Subcutaneous abdominal adipose tissue (tissue), 5 donors: Measurements from ENCODE around the gene ZNF574.
"Not testable (repeated sequence)": the region's sequence is repeated elsewhere in the genome, so short reads cannot be mapped to it uniquely, and the experiment has no call there.

Source experiments
- H3K27ac ChIP-seq: one replicate; pipeline ENCODE4 v1.7.0; 2013; ENCODE audit warnings: low read depth, mild to moderate bottlenecking, inconsistent platforms, low read length, moderate library complexity
- H3K27me3 ChIP-seq, 5 donors: one replicate each; pipeline ENCODE4 v1.7.0; 2013; ENCODE audit warnings: low read length in 5 of 5, inconsistent platforms in 1 of 5; ENCODE audit not compliant: control insufficient read depth in 5 of 5, insufficient read depth in 4 of 5
- H3K36me3 ChIP-seq, 5 donors: one replicate each; pipeline ENCODE4 v1.7.0; 2013; ENCODE audit warnings: low read length in 5 of 5; ENCODE audit not compliant: control insufficient read depth in 5 of 5, insufficient read depth in 5 of 5
- H3K4me1 ChIP-seq, 5 donors: one replicate each; pipeline ENCODE4 v1.7.0; 2013; ENCODE audit warnings: low read length in 5 of 5, mild to moderate bottlenecking in 3 of 5, moderate library complexity in 1 of 5; ENCODE audit not compliant: control insufficient read depth in 5 of 5, insufficient read depth in 5 of 5
- H3K4me3 ChIP-seq, 5 donors: one replicate each; pipeline ENCODE4 v1.7.0; 2013; ENCODE audit warnings: low read length in 5 of 5, low read depth in 1 of 5
- H3K9ac ChIP-seq, 5 donors: one replicate each; pipeline ENCODE4 v1.7.0; 2013; ENCODE audit warnings: low read length in 5 of 5, mild to moderate bottlenecking in 4 of 5, moderate library complexity in 3 of 5
- H3K9me3 ChIP-seq, 5 donors: one replicate each; pipeline ENCODE4 v1.7.0; 2013; ENCODE audit warnings: low read length in 5 of 5; ENCODE audit not compliant: control insufficient read depth in 5 of 5
- donor health status: healthy.
- donor health status: healthy.
- donor health status: healthy.
- donor health status: healthy.
- donor health status: healthy.

Gene ZNF574, protein sequence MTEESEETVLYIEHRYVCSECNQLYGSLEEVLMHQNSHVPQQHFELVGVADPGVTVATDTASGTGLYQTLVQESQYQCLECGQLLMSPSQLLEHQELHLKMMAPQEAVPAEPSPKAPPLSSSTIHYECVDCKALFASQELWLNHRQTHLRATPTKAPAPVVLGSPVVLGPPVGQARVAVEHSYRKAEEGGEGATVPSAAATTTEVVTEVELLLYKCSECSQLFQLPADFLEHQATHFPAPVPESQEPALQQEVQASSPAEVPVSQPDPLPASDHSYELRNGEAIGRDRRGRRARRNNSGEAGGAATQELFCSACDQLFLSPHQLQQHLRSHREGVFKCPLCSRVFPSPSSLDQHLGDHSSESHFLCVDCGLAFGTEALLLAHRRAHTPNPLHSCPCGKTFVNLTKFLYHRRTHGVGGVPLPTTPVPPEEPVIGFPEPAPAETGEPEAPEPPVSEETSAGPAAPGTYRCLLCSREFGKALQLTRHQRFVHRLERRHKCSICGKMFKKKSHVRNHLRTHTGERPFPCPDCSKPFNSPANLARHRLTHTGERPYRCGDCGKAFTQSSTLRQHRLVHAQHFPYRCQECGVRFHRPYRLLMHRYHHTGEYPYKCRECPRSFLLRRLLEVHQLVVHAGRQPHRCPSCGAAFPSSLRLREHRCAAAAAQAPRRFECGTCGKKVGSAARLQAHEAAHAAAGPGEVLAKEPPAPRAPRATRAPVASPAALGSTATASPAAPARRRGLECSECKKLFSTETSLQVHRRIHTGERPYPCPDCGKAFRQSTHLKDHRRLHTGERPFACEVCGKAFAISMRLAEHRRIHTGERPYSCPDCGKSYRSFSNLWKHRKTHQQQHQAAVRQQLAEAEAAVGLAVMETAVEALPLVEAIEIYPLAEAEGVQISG

DNA sequence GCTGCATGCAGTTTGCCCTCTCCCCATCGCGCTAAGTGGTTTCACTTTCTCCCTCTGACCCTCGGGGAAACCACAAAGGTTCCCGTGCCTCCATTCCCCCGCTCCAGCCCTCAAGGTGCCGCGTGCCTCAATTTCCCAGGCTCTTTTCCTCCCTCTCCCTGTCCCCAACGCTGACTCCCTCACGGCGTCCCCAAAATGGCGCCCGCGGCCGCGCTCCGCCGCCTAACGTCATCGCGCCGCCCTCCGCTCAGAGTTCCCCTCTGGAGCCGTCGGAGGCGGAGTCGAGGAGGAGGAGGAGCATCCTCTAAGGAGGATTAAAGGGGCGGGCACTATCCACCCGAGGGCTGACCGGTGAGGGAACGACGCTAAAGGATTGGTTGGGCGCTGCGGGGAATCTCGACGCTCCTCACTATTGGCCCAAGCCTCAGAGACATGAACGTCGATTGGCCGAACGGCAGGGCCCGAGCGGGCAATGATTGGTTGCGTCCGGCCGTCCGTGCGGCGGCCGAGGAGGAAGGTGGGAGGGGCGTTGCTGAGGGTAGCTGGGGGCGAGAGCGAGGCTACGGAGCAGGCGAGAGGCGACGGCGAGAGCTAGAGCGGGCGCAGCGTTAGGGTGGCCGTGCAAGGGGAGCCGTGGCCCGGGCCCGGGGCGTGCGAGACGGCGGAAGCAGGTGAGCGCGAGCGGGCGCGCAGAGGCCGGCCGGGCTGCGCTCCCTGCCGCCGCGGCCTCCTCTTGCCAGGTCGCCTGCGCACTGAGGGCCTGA lies at the start of gene ZNF574:
Gene ZNF574, plus strand, starts transcription at position 551 of the 764 bp plus-strand sequence. CDS start 2,441 bp downstream, outside the sequence.
- H3K36me3 ChIP-seq: peaks cover 0 to 25% (median 25%) of the 10 kb centered on the region in 5 donors
- peak within 1 kb of the TSS; percentile 75 to 98 (median 93) for H3K4me3 ChIP-seq
- peaks cover 0 to 29% (median 22%) of the 10 kb centered on the region in 5 donors for H3K4me1 ChIP-seq
- H3K9ac ChIP-seq: peak within 1 kb of the TSS; percentile 89 to 99 (median 98)
- H3K27me3 ChIP-seq: peaks cover 0 to 1% (median 0%) of the 10 kb centered on the region in 5 donors
- H3K9me3 ChIP-seq: no peaks in the 10 kb centered on the region
- peak within 1 kb of the TSS; percentile 99 for H3K27ac ChIP-seq

- no peak overlapping the region for H3K9ac ChIP-seq
- no peaks in the 10 kb centered on the region for H3K9me3 ChIP-seq
- H3K36me3 ChIP-seq: no peaks in the 10 kb centered on the region
- H3K27me3 ChIP-seq: peaks cover 0 to 7% (median 0%) of the 10 kb centered on the region in 5 donors
- H3K4me1 ChIP-seq: peaks cover 0 to 56% (median 48%) of the 10 kb centered on the region in 5 donors
- no peak overlapping the region for H3K4me3 ChIP-seq
- H3K27ac ChIP-seq: no peak overlapping the region
Measured at GRCh38 chr19:42028304-42029216, 47.4 kb upstream of the ZNF574 start.

DNA sequence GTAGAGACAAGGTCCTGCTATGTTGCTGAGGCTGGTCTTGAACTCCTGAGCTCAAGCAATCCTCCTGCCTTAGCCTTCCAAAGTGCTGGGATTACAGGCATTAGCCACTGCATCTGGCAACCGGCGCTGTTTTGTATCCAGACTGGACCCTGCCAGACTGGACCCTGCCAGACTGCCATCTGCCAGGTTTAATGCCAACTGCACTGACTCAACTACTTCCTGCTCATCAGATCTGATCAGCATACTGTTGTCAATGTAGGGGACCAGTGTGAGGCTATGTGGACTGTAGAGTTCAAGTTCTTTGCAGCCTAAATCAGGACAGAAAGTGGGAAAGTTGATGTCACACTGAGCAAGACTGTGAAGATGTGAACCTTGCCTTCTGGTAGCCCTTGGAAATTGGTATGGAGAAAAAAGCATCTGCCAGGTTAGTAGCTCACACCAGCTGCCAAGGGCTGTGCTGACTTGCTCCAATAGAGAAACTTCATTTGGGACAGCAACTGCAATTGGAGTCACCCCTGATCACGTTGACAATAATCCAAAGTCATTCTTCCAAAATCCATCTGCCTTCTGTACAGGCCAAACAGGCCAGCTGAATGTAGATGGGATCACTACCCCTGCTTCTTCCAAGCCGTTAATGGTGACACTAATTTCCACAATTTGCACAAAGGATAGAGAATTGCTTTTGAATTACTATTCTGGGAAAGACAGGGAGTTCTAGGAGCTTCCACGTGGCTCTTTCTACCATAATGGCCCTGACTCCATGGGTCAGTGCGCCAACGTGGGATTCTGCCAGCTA lies 45.1 kb upstream of the ZNF574 start:
- Histone ChIP-seq H3K9me3 (no peaks in the 10 kb centered on the region), H3K27ac (peak overlapping the region; percentile 41), H3K27me3 (no peaks in the 10 kb centered on the region), H3K4me3 (no peak overlapping the region), H3K9ac (no peak overlapping the region), H3K4me1 (peaks cover 0 to 45% (median 35%) of the 10 kb centered on the region in 5 donors), H3K36me3 (no peaks in the 10 kb centered on the region)

DNA sequence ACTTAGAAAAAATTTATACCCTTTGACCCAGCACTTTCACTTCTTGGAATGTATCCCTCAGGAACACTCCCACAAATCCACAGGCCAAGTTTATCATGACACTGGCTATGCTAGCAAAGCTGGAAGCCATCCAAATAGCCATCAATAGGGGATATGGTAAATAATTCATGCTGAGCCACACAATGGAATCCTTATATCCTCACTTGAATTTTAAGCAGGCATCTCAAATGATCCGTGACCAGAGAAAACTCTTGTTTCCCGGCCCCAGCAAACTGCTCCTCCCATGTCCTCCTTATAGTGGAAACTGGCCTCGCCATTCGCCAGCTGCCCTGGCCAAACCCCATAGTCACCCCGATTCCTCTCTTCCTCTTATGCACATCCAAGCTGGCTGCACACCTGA lies 43.5 kb upstream of the ZNF574 start:
- Histone ChIP-seq H3K9me3 (no peaks in the 10 kb centered on the region), H3K27ac (peak overlapping the region; percentile 41), H3K4me1 (peaks cover 0 to 45% (median 35%) of the 10 kb centered on the region in 5 donors), H3K9ac (peak overlapping the region in 1 of 5 donors; percentile 14), H3K36me3 (no peaks in the 10 kb centered on the region), H3K27me3 (no peaks in the 10 kb centered on the region), H3K4me3 (no peak overlapping the region)

DNA sequence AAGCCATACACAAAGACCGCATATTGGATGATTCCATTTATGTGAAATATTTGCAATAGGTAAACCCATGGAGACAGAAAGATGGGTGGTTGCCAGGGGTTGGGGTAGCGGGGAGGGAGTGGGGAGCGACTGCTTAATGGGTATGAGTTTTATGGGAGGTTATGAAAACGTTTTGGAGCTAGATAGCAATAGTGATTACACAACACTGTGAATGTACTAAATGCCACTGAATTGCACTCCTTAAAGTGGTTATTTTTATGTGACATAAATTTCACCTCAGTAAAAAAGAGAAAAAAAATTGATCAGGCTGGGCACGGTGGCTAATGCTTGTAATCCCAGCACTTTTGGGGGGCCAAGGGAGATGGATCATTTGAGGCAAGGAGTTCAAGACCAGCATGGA lies 42.6 kb upstream of the ZNF574 start:
- H3K27ac ChIP-seq: no peak overlapping the region
- peaks cover 0 to 45% (median 35%) of the 10 kb centered on the region in 5 donors for H3K4me1 ChIP-seq
- no peaks in the 10 kb centered on the region for H3K9me3 ChIP-seq
- no peaks in the 10 kb centered on the region for H3K27me3 ChIP-seq
- no peak overlapping the region for H3K4me3 ChIP-seq
- no peaks in the 10 kb centered on the region for H3K36me3 ChIP-seq
- H3K9ac ChIP-seq: no peak overlapping the region

- H3K36me3 ChIP-seq, H3K9me3 ChIP-seq, H3K4me3 ChIP-seq, H3K9ac ChIP-seq, H3K27me3 ChIP-seq, H3K27ac ChIP-seq: not testable (repeated sequence)
- H3K4me1 ChIP-seq: peaks cover 0 to 45% (median 35%) of the 10 kb centered on the region in 5 donors
Measured at GRCh38 chr19:42034640-42035391, 41.1 kb upstream of the ZNF574 start.

DNA sequence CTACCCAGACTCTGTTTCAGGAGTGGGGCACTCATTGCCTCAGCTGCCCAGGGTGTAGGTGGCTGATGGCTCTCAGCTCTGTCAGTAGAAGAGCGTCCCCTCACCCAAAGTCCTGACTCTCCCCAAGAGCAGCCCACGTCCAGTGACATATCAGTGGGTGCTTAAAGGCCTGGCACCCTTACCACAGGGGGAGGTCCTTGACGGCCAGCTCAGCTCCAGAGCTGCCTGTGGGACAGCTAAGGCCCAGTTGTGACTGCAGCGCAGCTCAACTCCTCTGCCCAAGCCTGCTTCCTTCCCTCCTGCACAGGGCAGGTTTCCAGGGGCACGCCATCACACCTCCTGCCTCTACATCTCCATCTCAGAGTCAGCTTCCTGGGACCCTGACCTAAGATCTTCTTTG lies 38.3 kb upstream of the ZNF574 start:
- peaks cover 0 to 19% (median 12%) of the 10 kb centered on the region in 5 donors for H3K4me1 ChIP-seq
- H3K9me3 ChIP-seq: no peaks in the 10 kb centered on the region
- no peaks in the 10 kb centered on the region for H3K36me3 ChIP-seq
- no peak overlapping the region for H3K27ac ChIP-seq
- H3K27me3 ChIP-seq: peaks cover 0 to 8% (median 2%) of the 10 kb centered on the region in 5 donors
- no peak overlapping the region for H3K9ac ChIP-seq
- H3K4me3 ChIP-seq: no peak overlapping the region

- Histone ChIP-seq H3K4me1 (peaks cover 0 to 10% (median 5%) of the 10 kb centered on the region in 5 donors), H3K36me3 (no peaks in the 10 kb centered on the region), H3K27me3 (peaks cover 0 to 9% (median 2%) of the 10 kb centered on the region in 5 donors), H3K9me3 (no peaks in the 10 kb centered on the region), H3K9ac (no peak overlapping the region), H3K27ac (no peak overlapping the region), H3K4me3 (no peak overlapping the region)
Measured at GRCh38 chr19:42038666-42039065, 37.3 kb upstream of the ZNF574 start.
